ENCODE data around the gene CHD6. TPM values are rescaled to one million over a fixed set of nuclear protein-coding genes. Genes with fewer than 3 reads are reported as not detected.

The CHD6 gene
- polyA plus RNA-seq, 1 donor (not counting 4 experiments of a cell fraction or from before 2014, with no cell fraction given): 6.8 TPM

GRCh38 chr20:41621421-41621820 lies 3.2 kb upstream of the CHD6 start:
- no peak for DNase-seq (ENCODE audit: low read depth, low spot score)
- H3K4me3 ChIP-seq (ENCODE audit: control insufficient read depth in 2 of 3, extremely low read depth in 1 of 3, insufficient read depth in 2 of 3, low read depth in 1 of 3, low read length in 3 of 3): no peak overlapping the region
- H3K9me1 ChIP-seq (ENCODE audit: control insufficient read depth, extremely low read depth, insufficient read depth, low read length): no peaks in the 10 kb centered on the region
- peaks cover 11% of the 10 kb centered on the region for H3K79me2 ChIP-seq (ENCODE audit: control insufficient read depth, insufficient read depth, low read length)
- H3K4me1 ChIP-seq (ENCODE audit: control insufficient read depth, extremely low read depth, insufficient read depth, low read length): peaks cover 10% of the 10 kb centered on the region
- no peak overlapping the region for H3K27ac ChIP-seq (ENCODE audit: control insufficient read depth, insufficient read depth, low read length)
- H3K9me3 ChIP-seq (ENCODE audit: control insufficient read depth, low read depth, low read length): no peaks in the 10 kb centered on the region
- dilution Hi-C loops (cut with MboI; ENCODE audit: extremely low pct_ligation_motif_present, low sequenced_read_pairs): no loop called here
- TF ChIP-seq CTCF (optimal IDR thresholded peaks at IDR 0.05 in 1 of 3, IDR thresholded peaks at IDR 0.05 in 1 of 3, conservative IDR thresholded peaks at IDR 0.05 in 1 of 3; ENCODE audit: extremely low read depth in 1 of 3, insufficient read depth in 2 of 3, low read length in 3 of 3): no peak
- TF ChIP-seq EZH2 (IDR thresholded peaks at IDR 0.05; ENCODE audit: low read length): no peak
- no peak overlapping the region for H3K9ac ChIP-seq (ENCODE audit: control insufficient read depth, extremely low read depth, insufficient read depth, low read length)
- no peak for FAIRE-seq
- no peaks in the 10 kb centered on the region for H4K20me1 ChIP-seq (ENCODE audit: control insufficient read depth, extremely low read depth, insufficient read depth, low read length)
- no peaks in the 10 kb centered on the region for H3K27me3 ChIP-seq (ENCODE audit: control insufficient read depth, extremely low read depth, insufficient read depth, low read length)
- no peaks in the 10 kb centered on the region for H3K36me3 ChIP-seq (ENCODE audit: control insufficient read depth in 2 of 2, extremely low read depth in 1 of 2, insufficient read depth in 2 of 2, low read length in 2 of 2)
- H2AFZ ChIP-seq (ENCODE audit: control insufficient read depth, low read length): no peak overlapping the region
- H3K4me2 ChIP-seq (ENCODE audit: control insufficient read depth, extremely low read depth, insufficient read depth, low read depth, low read length): no peak overlapping the region

DNA sequence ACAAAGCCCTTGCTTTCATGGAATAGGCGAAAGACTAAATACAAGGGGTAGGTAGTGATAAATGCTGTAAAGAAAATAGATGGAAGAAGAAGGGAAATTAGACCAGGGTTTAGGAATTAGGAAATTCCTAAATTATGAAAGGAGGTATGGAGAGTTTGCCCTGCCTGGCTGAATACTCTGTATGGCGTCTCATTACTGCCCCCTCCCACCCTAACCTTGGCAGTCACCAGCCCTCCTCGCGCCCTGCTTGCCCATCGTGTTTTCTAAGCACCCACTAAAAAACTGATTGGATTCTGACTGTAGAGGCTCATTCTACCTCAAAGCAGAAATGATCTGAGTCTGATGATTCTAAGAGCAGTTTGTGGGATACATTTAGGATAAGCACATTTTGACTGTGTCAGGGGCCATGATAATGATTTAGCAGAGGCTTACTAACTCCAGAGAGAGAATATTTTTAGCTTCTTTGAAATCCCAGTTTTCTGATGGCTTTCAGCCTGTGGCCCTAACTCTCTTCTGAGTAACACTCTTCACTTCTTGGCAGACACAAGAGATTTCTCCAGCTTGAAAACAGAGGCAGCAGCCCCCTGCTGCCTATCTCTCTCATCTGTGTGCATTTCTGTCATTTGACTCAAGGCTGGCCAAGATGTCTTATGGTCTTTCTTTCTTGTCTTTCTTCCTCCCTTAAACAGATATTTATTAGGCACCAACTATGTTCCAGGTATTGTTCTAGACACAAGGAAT lies 1.4 kb upstream of the CHD6 start:
- DNase-seq (ENCODE audit: low read depth, low spot score) (no peak), FAIRE-seq (no peak)
- no peak for TF ChIP-seq CTCF (optimal IDR thresholded peaks at IDR 0.05 in 1 of 3, IDR thresholded peaks at IDR 0.05 in 1 of 3, conservative IDR thresholded peaks at IDR 0.05 in 1 of 3; ENCODE audit: extremely low read depth in 1 of 3, insufficient read depth in 2 of 3, low read length in 3 of 3)
- no peak for TF ChIP-seq EZH2 (IDR thresholded peaks at IDR 0.05; ENCODE audit: low read length)
- Histone ChIP-seq H3K9me1 (ENCODE audit: control insufficient read depth, extremely low read depth, insufficient read depth, low read length) (no peaks in the 10 kb centered on the region), H3K36me3 (ENCODE audit: control insufficient read depth in 2 of 2, extremely low read depth in 1 of 2, insufficient read depth in 2 of 2, low read length in 2 of 2) (no peaks in the 10 kb centered on the region), H3K4me3 (ENCODE audit: control insufficient read depth in 2 of 3, extremely low read depth in 1 of 3, insufficient read depth in 2 of 3, low read depth in 1 of 3, low read length in 3 of 3) (no peak overlapping the region), H3K27ac (ENCODE audit: control insufficient read depth, insufficient read depth, low read length) (no peak overlapping the region), H3K4me1 (ENCODE audit: control insufficient read depth, extremely low read depth, insufficient read depth, low read length) (peaks cover 12% of the 10 kb centered on the region), H3K27me3 (ENCODE audit: control insufficient read depth, extremely low read depth, insufficient read depth, low read length) (no peaks in the 10 kb centered on the region), H3K9me3 (ENCODE audit: control insufficient read depth, low read depth, low read length) (no peaks in the 10 kb centered on the region), H2AFZ (ENCODE audit: control insufficient read depth, low read length) (no peak overlapping the region), H3K9ac (ENCODE audit: control insufficient read depth, extremely low read depth, insufficient read depth, low read length) (no peak overlapping the region), H3K79me2 (ENCODE audit: control insufficient read depth, insufficient read depth, low read length) (peaks cover 24% of the 10 kb centered on the region), H4K20me1 (ENCODE audit: control insufficient read depth, extremely low read depth, insufficient read depth, low read length) (no peaks in the 10 kb centered on the region), H3K4me2 (ENCODE audit: control insufficient read depth, extremely low read depth, insufficient read depth, low read depth, low read length) (peak overlapping the region; percentile 64)
- dilution Hi-C loops (cut with MboI; ENCODE audit: extremely low pct_ligation_motif_present, low sequenced_read_pairs): no loop called here

Data from keratinocyte (primary cell).